Activated naive CD8-positive, alpha-beta T cell treated with anti-CD3 and anti-CD28 coated beads, Interleukin-2, amount 10 ng/mL, durations not matched to agents 7 days and 5 days (primary cell): ENCODE data around the gene ECI1. TPM values are rescaled to one million over a fixed set of nuclear protein-coding genes. Genes with fewer than 3 reads are reported as not detected.

Experiments
- ATAC-seq: fragments of 150-1000 bp; cut with Tn5 transposase; one replicate; pipeline ENCODE4 v1.10.0; 2021; ENCODE audit warnings: low read depth, moderate library complexity
- POLR2A ChIA-PET: fragments of 350-600 bp; sonication (Branson Sonifier 250); formaldehyde crosslinking; loops from one replicate; lab custom pipeline; 2021; ENCODE audit warnings: antibody characterized with exemption; lab: Charles Lee
- DNase-seq: peaks from one replicate; pipeline ENCODE4 v3.0.0; 2021
- H3K27ac Mint-ChIP-seq: one replicate; pipeline ENCODE4 v1.8.0; 2022; ENCODE audit warnings: mild to moderate bottlenecking, mixed read lengths
- H3K27me3 Mint-ChIP-seq: one replicate; pipeline ENCODE4 v1.8.0; 2022; ENCODE audit warnings: mild to moderate bottlenecking, moderate library complexity, mixed read lengths
- H3K36me3 Mint-ChIP-seq: one replicate; pipeline ENCODE4 v1.8.0; 2021; ENCODE audit warnings: mild to moderate bottlenecking, mixed read lengths
- H3K4me1 Mint-ChIP-seq: one replicate; pipeline ENCODE4 v1.8.0; 2021; ENCODE audit warnings: mixed read lengths
- H3K4me3 Mint-ChIP-seq: one replicate; pipeline ENCODE4 v1.8.0; 2022; ENCODE audit warnings: mild to moderate bottlenecking, moderate library complexity, mixed read lengths
- H3K9me3 Mint-ChIP-seq: one replicate; pipeline ENCODE4 v1.8.0; 2021; ENCODE audit warnings: mixed read lengths
- total RNA-seq, 2 experiments: library from RNA; stranded (reverse); gene quantifications; one replicate each; pipeline ENCODE4 v1.2.3, GENCODE V29; 2021

ECI1 gene
- total RNA-seq, 2 experiments from 2014 or later: 37.4 to 38.0 TPM

DNA sequence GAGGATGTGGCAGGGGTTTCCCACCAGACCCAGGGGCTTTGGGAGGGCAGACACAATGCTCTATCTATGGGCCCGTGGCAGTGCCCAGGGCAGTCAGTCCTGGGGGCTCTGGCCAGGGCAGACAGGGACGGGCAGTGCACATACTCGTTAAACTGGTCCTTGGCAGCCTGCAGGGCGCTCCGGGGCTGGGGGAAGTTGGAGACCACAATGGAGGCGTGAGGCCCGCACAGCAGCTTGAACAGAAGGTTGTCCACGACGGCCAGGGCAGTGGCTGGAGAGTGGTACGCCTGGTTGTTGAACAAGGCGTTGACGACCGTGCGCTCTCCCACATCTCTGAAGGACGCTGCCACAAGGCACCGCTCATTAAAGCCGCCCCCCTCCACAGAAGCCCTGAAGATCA is 35.2 kb upstream of the ECI1 start:
- no peaks in the 10 kb centered on the region for H3K9me3 Mint-ChIP-seq
- no peak for DNase-seq
- no peaks in the 10 kb centered on the region for H3K27me3 Mint-ChIP-seq
- no peak for ATAC-seq
- no peak overlapping the region for H3K27ac Mint-ChIP-seq
- no peaks in the 10 kb centered on the region for H3K36me3 Mint-ChIP-seq
- no peaks in the 10 kb centered on the region for H3K4me1 Mint-ChIP-seq
- no peak overlapping the region for H3K4me3 Mint-ChIP-seq
- POLR2A ChIA-PET: no interaction called here

DNA sequence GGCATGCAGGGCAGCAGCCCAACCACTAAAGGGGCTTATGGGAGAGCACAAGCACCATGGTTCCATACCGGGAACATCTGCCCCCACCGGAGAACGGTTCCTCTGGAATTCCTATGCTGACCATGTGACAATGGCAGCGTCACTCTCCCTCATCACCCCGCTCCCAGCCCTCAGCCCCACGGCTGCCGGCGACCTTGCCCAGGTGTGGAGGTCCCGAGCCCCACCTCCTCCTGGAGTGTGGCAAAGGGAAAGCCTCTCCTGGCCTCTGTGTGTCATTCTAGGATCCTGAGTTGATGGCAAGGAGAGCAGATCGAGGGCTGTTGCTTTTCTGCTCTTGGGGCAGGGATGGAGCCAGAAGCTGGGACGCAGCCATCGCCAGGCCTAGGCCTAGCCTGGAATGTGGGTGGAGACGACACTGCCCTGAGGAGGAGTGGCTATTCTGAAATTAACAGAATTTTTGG is 34.4 kb upstream of the ECI1 start:
- POLR2A ChIA-PET: no interaction called here
- no peaks in the 10 kb centered on the region for H3K4me1 Mint-ChIP-seq
- DNase-seq (no peak), ATAC-seq (no peak)
- H3K36me3 Mint-ChIP-seq: no peaks in the 10 kb centered on the region
- H3K27me3 Mint-ChIP-seq: no peaks in the 10 kb centered on the region
- no peak overlapping the region for H3K27ac Mint-ChIP-seq
- no peak overlapping the region for H3K4me3 Mint-ChIP-seq
- no peaks in the 10 kb centered on the region for H3K9me3 Mint-ChIP-seq

DNA sequence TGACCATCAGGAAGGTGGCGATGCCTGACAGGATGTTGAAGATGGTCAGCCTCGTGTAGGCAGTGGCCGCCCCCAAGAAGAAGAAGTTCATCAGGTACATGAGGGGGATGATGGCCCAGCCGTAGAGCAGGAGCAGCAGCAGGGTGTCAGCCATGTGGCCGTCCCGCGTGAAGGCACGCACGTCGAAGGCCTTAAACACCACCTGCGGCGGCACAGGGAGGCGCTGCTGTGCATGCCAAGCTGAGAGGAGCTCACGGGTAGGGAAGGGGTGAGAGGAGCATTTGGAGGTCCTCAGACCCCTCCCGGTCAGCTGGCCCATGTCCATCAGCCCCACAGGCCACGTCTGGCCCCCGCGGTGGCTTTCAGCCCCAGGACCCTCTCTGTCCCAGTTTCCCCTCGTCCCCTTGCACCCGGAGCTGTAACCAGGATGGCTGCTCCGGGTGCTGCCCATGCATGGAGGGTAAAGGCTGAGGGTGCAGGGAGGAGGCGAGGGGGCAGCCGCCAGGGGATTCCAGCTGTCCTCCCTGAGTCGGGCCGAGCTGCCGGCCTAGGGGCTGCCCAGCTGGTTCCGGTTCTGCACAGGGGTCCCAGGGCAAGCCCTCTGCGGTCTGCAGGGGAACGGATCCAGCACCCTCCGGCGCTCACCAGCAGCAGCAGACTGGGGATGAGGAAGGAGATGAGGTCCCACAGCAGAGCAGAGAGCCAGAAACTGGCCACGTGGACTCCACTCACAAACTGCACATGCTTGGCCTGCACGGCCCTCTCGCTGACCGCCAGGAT is 33.6 kb upstream of the ECI1 start:
- no peak overlapping the region for H3K4me3 Mint-ChIP-seq
- no peaks in the 10 kb centered on the region for H3K9me3 Mint-ChIP-seq
- DNase-seq (no peak), ATAC-seq (no peak)
- no peaks in the 10 kb centered on the region for H3K4me1 Mint-ChIP-seq
- no peaks in the 10 kb centered on the region for H3K36me3 Mint-ChIP-seq
- no peak overlapping the region for H3K27ac Mint-ChIP-seq
- H3K27me3 Mint-ChIP-seq: no peaks in the 10 kb centered on the region
- POLR2A ChIA-PET: no interaction called here

DNA sequence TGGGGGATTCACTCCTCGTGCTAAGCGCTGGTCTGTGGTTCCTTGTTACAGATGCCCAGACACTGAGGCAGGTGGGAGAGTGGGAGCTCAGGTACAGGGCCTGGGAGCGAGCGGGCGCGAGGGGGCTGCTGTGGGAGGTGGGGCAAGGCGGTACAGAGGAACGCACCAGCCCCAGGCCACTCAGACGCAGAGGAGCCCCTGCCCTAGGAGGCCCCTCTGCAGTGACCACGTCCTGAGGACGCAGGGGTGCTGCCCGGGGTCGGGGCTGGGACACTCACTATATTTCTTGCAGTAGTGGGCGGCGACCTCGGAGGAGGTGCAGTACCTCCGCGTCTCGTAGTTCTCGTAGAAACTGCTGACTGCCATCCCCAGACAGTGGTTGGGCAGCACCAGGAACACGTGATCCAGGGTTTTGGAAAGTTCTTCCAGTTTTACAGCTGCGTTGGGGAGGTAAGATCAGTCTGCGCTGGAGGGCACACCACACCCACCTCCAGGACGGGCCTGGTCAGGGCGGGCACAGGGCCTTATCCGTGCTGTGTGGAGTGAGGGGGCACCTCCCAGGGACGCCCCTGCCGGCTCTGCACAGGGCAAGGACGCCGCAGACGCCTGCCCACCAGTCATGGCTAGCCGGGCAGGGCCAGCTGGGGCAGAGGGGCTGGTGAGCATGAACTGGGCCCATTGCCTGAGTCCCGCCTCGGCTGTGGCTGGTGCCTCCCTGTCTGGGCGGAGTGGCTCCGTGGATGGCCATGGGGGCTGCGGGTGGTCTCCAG is 32.8 kb upstream of the ECI1 start:
- POLR2A ChIA-PET: interaction anchor here (0.6 kb wide), 1 partner anchor 578 kb away, joined by 5 read pairs; no protein-coding TSS in a partner anchor
- Mint-ChIP-seq H3K27ac (no peak overlapping the region), H3K4me1 (no peaks in the 10 kb centered on the region), H3K27me3 (no peaks in the 10 kb centered on the region), H3K4me3 (no peak overlapping the region), H3K9me3 (no peaks in the 10 kb centered on the region), H3K36me3 (no peaks in the 10 kb centered on the region)
- DNase-seq: no peak
- no peak for ATAC-seq

DNA sequence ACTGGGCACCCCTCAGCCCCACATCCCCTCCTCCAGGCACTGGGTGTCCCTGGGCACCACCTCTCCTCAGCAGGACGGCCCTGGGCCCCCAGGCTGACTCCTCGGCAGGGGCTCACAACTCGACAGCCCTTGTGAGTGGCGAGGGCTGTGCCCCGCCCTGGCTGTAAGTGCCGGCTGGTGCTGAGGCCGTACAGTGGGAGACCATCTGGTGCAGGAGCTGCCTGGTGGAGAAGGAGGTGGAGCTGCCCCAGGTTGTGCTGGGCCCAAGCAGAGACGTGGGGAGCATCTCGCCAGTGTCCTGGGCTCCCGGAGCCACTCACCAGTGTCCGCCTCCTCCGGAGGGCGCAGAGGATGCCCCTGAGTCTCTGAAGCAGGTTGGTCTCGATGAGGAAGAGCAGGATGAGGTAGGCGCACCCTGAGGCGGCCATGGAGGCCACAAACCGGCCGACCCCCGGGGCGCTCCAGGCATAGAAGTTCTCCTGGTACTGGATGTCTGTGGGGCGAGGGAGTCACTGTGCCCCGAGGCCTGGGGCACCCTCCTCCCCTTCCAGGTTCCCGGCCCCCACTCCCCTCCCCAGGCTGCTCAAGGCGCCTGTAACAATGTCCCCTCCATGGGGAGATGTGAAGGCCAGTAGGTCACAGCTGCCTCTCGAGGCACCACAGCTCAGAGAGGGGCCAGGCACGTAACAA is 31.6 kb upstream of the ECI1 start:
- Mint-ChIP-seq H3K4me1 (no peaks in the 10 kb centered on the region), H3K27ac (no peak overlapping the region), H3K27me3 (no peaks in the 10 kb centered on the region), H3K36me3 (no peaks in the 10 kb centered on the region), H3K4me3 (no peak overlapping the region), H3K9me3 (no peaks in the 10 kb centered on the region)
- POLR2A ChIA-PET: no interaction called here
- no peak for DNase-seq
- no peak for ATAC-seq

DNA sequence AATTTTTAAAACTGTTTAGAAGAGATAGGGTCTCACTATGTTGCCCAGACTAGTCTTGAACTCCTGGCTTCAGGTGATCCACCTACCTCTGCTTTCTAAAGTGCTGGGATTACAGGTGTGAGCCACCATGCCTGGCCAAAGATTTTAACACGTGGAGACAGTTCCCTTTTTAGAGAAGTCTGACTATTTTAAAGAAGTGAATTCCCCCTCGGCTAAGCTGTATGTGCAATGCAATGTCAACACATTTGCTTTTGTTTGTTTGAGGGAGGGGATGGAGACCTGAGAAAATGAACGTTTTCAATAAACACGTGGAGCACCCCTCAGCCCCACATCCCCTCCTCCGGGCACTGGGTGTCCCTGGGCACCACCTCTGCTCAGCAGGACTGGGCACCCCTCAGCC is 30.9 kb upstream of the ECI1 start:
- Mint-ChIP-seq H3K27me3 (no peaks in the 10 kb centered on the region), H3K4me1 (no peaks in the 10 kb centered on the region), H3K9me3 (no peaks in the 10 kb centered on the region), H3K4me3 (no peak overlapping the region), H3K27ac (no peak overlapping the region), H3K36me3 (no peaks in the 10 kb centered on the region)
- ATAC-seq (no peak), DNase-seq (no peak)
- POLR2A ChIA-PET: no interaction called here

DNA sequence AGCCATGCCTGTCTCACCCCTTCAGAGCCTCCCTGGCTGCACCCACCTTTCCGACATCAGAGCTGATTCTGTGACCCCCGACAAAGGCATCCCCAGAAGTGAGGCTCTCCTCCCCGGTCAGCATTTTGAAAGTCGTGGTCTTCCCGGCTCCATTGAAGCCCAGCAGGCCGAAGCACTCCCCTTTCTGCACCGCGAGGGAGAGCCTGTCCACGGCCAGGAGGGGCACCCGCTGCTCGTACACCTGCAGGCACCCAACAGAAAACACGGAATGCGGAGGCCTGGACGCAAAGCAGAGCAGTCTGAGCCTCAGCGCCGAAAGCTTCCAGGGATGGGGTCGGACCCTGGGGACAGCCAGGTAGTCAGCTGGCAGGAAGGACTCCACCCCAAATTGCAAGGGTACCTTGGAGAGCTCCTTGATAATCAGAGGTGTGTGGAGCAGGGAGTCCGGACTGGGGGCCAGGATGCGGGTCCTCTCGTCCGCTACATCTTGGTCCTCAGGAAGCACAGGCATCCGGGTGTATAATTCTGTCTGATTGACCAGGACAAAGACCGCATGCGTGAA is 29.7 kb upstream of the ECI1 start:
- POLR2A ChIA-PET: no interaction called here
- H3K4me1 Mint-ChIP-seq: no peaks in the 10 kb centered on the region
- ATAC-seq: no peak
- DNase-seq: no peak
- H3K4me3 Mint-ChIP-seq: no peak overlapping the region
- no peak overlapping the region for H3K27ac Mint-ChIP-seq
- H3K27me3 Mint-ChIP-seq: no peaks in the 10 kb centered on the region
- no peaks in the 10 kb centered on the region for H3K9me3 Mint-ChIP-seq
- H3K36me3 Mint-ChIP-seq: no peaks in the 10 kb centered on the region

DNA sequence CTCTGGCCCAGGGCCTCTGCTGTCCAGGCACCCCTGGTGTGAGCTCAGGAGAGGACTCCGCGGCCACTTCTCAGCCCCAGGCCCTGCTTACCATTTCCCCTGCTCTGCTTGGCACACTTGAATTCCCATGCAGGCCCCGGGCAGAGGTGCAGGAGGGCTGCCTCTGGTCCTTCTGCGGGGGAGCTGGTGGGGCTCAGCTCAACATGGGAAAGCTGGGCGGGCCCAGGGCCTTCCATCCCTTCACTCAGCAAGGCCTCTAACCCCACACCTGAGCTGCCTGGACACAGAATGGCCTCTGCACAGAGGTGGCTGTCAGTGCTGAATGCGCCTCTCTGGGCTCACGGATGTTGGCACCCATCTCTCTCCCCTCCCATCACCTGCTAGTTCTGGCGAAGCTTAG is 29.1 kb upstream of the ECI1 start:
- no peak overlapping the region for H3K4me3 Mint-ChIP-seq
- no peaks in the 10 kb centered on the region for H3K4me1 Mint-ChIP-seq
- H3K9me3 Mint-ChIP-seq: no peaks in the 10 kb centered on the region
- DNase-seq (no peak), ATAC-seq (no peak)
- no peaks in the 10 kb centered on the region for H3K27me3 Mint-ChIP-seq
- POLR2A ChIA-PET: no interaction called here
- no peak overlapping the region for H3K27ac Mint-ChIP-seq
- no peaks in the 10 kb centered on the region for H3K36me3 Mint-ChIP-seq

DNA sequence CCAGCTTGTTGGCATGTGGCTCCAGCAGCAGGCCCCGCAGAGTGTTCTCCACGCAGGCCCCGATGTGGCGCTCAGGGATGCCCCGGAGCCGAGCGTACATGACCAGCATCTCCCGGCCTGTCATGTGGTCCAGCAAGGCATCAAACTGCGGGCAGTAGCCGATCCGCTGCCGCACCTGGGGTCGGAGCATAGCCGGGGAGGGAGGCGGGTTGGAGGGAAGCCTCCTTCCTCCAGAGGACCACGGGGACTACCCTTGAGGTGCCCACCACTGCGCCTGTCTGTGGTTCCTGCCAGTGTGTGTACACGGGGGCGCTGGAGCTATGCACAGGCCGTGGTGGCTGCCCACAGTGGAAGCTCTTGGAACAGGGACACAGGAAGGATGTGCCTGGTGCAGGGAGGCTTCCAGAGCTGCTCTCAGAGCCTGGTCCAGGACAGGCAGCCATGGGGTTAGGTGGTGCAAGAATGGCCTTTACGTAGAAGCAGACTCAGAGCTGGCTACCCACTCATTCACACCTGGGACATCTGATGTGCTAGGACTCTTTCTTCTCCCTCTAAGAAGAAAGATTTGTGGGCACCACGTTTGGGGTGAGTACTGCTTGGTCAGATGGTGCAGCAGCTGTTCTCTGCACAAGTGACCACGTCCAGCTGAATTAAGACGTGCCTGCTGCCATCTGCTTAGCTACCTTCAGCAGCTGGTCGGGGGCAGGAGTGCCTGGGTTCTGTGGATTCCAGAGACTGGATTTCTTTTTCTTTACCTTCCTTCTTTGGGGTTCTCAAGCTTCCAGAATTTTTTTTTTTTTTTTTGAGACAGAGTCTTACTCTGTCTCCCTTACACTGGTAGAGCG is 27.8 kb upstream of the ECI1 start:
- Mint-ChIP-seq H3K9me3 (no peaks in the 10 kb centered on the region), H3K27me3 (no peaks in the 10 kb centered on the region), H3K36me3 (no peaks in the 10 kb centered on the region), H3K4me1 (no peaks in the 10 kb centered on the region), H3K4me3 (no peak overlapping the region), H3K27ac (no peak overlapping the region)
- ATAC-seq (no peak), DNase-seq (no peak)
- POLR2A ChIA-PET: no interaction called here

DNA sequence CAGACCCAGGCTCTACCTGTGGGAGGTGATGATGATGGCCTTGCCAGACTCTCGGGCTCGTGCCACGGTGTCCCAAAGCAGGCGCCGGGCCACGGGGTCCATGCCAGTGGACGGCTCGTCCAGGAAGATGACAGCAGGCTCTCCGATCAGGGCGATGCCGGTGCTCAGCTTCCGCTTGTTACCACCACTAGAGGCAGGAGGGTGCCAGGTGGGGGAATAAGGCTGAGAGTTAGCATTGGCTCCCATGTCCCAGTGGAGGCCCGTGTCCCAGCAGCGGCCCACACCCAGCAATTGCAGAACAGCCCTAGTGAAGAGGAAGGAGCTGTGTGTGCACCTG is 26.9 kb upstream of the ECI1 start:
- DNase-seq: no peak
- POLR2A ChIA-PET: no interaction called here
- no peak for ATAC-seq
- Mint-ChIP-seq H3K36me3 (no peaks in the 10 kb centered on the region), H3K4me1 (no peaks in the 10 kb centered on the region), H3K27me3 (no peaks in the 10 kb centered on the region), H3K27ac (no peak overlapping the region), H3K9me3 (no peaks in the 10 kb centered on the region), H3K4me3 (no peak overlapping the region)

DNA sequence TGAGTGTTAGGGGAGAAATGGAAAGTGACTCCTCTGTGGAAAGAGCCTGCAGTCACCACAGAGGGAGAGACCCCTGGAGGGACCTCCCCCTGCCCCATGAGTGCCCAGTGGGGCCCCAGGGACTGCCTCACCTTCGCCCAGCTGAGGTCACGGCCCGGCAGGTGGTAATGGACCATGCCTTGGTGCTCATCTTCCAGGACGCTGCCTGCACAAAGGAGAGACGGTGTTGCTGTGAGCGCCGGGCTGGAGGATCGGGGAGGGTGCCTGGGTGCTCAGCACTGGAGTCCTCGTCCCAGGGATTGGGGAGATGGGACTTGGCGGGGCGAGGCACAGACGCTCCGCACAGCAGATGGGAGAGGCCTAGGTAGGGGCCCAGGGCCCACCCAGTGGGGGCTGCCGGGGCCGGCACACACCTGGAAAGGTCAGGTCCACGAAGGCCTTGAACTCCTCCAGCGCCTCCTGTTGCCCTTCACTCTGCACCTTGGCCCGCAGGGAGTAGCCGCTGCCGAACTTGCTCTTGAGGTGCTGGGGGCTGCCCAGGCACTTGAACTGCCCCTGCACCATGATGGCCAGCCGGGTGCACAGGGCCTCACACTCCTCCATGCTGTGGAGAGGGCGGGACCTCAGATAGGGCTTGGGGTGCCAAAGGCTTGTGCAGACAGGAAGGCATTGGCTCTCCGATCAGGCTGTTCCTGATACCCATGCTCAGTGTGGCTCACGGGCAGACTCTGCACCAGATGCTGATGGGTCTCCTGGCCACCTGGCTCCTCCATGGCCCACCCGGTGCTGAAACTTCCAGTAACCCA is 26.3 kb upstream of the ECI1 start:
- H3K27ac Mint-ChIP-seq: no peak overlapping the region
- H3K4me3 Mint-ChIP-seq: no peak overlapping the region
- ATAC-seq (no peak), DNase-seq (no peak)
- H3K4me1 Mint-ChIP-seq: no peaks in the 10 kb centered on the region
- H3K27me3 Mint-ChIP-seq: no peaks in the 10 kb centered on the region
- H3K9me3 Mint-ChIP-seq: no peaks in the 10 kb centered on the region
- H3K36me3 Mint-ChIP-seq: no peaks in the 10 kb centered on the region
- POLR2A ChIA-PET: no interaction called here

DNA sequence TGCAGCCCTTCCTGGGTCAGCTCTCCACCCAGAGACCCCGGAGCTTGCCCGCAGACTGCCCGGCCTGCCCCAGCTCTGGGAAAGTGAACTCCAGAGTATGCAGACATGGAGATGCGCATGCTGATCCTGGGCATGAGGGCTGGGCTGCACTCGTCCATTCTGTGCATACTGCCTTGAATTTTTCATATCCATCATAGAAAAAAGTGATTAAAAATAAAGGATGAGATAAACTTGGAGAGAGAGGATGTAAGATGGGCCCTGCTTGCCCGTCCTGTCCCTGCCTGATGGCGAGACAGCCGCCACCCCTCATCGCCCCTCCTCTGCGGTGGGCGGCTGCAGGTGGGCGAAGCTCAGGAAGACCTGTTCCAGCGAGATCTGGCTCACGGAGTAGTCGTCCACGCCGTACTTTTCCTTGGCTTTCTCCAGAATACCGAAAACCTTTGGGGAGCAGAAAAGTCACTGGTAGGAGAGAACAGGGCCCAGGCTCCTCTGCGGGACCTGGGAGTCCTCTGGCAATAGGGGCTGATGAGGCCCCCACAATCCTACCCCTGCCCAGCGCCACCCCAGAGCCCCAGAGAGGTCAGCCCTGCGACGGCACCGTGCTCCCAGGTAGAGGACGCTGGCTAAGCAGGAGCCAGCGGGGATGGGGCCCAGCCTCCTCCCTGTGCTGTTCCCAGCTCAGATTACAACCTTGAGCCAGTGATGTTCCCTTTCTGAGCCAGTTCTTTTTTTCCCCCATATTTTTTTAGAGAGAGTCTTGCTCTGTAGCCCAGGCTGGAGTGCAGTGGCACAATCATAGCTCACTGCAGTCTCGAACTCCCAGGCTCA is 25.2 kb upstream of the ECI1 start:
- no peak for DNase-seq
- ATAC-seq: no peak
- no peaks in the 10 kb centered on the region for H3K4me1 Mint-ChIP-seq
- H3K27ac Mint-ChIP-seq: no peak overlapping the region
- H3K36me3 Mint-ChIP-seq: no peaks in the 10 kb centered on the region
- no peak overlapping the region for H3K4me3 Mint-ChIP-seq
- POLR2A ChIA-PET: no interaction called here
- H3K27me3 Mint-ChIP-seq: no peaks in the 10 kb centered on the region
- no peaks in the 10 kb centered on the region for H3K9me3 Mint-ChIP-seq
